Measurements from ENCODE around the gene ATG7. TPM values are rescaled to one million over a fixed set of nuclear protein-coding genes. Genes with fewer than 3 reads are reported as not detected.

The ATG7 gene
- total RNA-seq, 1 experiment from 2014 or later: 29.3 TPM

GRCh38 chr3:11479221-11479620 lies 207.0 kb downstream of the ATG7 start:
- H3K9ac ChIP-seq (ENCODE audit: low read length): no peak overlapping the region
- no TSS peak for BruUV-seq (replicated peaks)
- RAD21 ChIA-PET (ENCODE audit: low non-redundant PET in 1 of 2, low total read pairs in 2 of 2, uncharacterized antibody in 2 of 2, unreplicated experiment in 2 of 2): no interaction called here
- H3K4me2 ChIP-seq (ENCODE audit: low read length): no peak overlapping the region
- TF ChIP-seq TCF7L2 (IDR thresholded peaks at IDR 0.05; ENCODE audit: borderline replicate concordance, extremely low read depth, insufficient read depth, insufficient read length): no peak
- no peak for TF ChIP-seq POLR2A (IDR thresholded peaks at IDR 0.05; ENCODE audit: borderline replicate concordance, extremely low read depth, insufficient read depth, insufficient read length)
- no peak for TF ChIP-seq ZFX (IDR thresholded peaks at IDR 0.05)
- TF ChIP-seq FOSL1 (IDR thresholded peaks at IDR 0.05; ENCODE audit: low read depth): no peak
- TF ChIP-seq, protein P1, sequence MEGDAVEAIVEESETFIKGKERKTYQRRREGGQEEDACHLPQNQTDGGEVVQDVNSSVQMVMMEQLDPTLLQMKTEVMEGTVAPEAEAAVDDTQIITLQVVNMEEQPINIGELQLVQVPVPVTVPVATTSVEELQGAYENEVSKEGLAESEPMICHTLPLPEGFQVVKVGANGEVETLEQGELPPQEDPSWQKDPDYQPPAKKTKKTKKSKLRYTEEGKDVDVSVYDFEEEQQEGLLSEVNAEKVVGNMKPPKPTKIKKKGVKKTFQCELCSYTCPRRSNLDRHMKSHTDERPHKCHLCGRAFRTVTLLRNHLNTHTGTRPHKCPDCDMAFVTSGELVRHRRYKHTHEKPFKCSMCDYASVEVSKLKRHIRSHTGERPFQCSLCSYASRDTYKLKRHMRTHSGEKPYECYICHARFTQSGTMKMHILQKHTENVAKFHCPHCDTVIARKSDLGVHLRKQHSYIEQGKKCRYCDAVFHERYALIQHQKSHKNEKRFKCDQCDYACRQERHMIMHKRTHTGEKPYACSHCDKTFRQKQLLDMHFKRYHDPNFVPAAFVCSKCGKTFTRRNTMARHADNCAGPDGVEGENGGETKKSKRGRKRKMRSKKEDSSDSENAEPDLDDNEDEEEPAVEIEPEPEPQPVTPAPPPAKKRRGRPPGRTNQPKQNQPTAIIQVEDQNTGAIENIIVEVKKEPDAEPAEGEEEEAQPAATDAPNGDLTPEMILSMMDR (IDR thresholded peaks at IDR 0.05 in 2 of 3, conservative IDR thresholded peaks at IDR 0.05 in 1 of 3; ENCODE audit: borderline replicate concordance in 1 of 3, insufficient read depth in 1 of 3, low read depth in 2 of 3, low read length in 2 of 3): no peak
- TF ChIP-seq SIN3A (IDR thresholded peaks at IDR 0.05; ENCODE audit: low read depth): no peak
- TF ChIP-seq ZNF274 (IDR thresholded peaks at IDR 0.05; ENCODE audit: low read depth, low read length): no peak
- no peak for TF ChIP-seq ZBTB33 (IDR thresholded peaks at IDR 0.05; ENCODE audit: extremely low read depth, insufficient replicate concordance, low read length)
- TF ChIP-seq MAX (IDR thresholded peaks at IDR 0.05): no peak
- TF ChIP-seq EZH2 (IDR thresholded peaks at IDR 0.05): no peak
- no peak for TF ChIP-seq EZH2phosphoT487 (IDR thresholded peaks at IDR 0.05; ENCODE audit: borderline replicate concordance)
- TF ChIP-seq, protein P2, sequence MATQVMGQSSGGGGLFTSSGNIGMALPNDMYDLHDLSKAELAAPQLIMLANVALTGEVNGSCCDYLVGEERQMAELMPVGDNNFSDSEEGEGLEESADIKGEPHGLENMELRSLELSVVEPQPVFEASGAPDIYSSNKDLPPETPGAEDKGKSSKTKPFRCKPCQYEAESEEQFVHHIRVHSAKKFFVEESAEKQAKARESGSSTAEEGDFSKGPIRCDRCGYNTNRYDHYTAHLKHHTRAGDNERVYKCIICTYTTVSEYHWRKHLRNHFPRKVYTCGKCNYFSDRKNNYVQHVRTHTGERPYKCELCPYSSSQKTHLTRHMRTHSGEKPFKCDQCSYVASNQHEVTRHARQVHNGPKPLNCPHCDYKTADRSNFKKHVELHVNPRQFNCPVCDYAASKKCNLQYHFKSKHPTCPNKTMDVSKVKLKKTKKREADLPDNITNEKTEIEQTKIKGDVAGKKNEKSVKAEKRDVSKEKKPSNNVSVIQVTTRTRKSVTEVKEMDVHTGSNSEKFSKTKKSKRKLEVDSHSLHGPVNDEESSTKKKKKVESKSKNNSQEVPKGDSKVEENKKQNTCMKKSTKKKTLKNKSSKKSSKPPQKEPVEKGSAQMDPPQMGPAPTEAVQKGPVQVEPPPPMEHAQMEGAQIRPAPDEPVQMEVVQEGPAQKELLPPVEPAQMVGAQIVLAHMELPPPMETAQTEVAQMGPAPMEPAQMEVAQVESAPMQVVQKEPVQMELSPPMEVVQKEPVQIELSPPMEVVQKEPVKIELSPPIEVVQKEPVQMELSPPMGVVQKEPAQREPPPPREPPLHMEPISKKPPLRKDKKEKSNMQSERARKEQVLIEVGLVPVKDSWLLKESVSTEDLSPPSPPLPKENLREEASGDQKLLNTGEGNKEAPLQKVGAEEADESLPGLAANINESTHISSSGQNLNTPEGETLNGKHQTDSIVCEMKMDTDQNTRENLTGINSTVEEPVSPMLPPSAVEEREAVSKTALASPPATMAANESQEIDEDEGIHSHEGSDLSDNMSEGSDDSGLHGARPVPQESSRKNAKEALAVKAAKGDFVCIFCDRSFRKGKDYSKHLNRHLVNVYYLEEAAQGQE (IDR thresholded peaks at IDR 0.05; ENCODE audit: low read depth): no peak
- TF ChIP-seq JUND (IDR thresholded peaks at IDR 0.05): no peak
- no peak for TF ChIP-seq CEBPB (IDR thresholded peaks at IDR 0.05; ENCODE audit: low read depth)
- TF ChIP-seq CBX3 (IDR thresholded peaks at IDR 0.05; ENCODE audit: low read depth): no peak
- TF ChIP-seq SP1 (IDR thresholded peaks at IDR 0.05; ENCODE audit: low read depth): no peak
- no peak for TF ChIP-seq POLR2AphosphoS5 (IDR thresholded peaks at IDR 0.05; ENCODE audit: low read depth, low read length)
- no peak for TF ChIP-seq RAD21 (IDR thresholded peaks at IDR 0.05; ENCODE audit: low read depth)
- TF ChIP-seq EGR1 (IDR thresholded peaks at IDR 0.05; ENCODE audit: low read depth): no peak
- TF ChIP-seq, protein P3, sequence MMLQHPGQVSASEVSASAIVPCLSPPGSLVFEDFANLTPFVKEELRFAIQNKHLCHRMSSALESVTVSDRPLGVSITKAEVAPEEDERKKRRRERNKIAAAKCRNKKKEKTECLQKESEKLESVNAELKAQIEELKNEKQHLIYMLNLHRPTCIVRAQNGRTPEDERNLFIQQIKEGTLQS (IDR thresholded peaks at IDR 0.05): no peak
- DNase-seq (ENCODE audit: low read depth, low spot score) (no peak), ATAC-seq (no peak)
- intact Hi-C loops (cut with micrococcal nuclease): no loop called here
- no peaks in the 10 kb centered on the region for H3K27me3 ChIP-seq (ENCODE audit: insufficient read depth, low read length)
- H4K20me1 ChIP-seq (ENCODE audit: insufficient read depth): no peaks in the 10 kb centered on the region
- no peak overlapping the region for H3K27ac ChIP-seq (ENCODE audit: low read depth, low read length)
- peaks cover 5 to 6% of the 10 kb centered on the region in 2 experiments for H3K4me1 ChIP-seq (ENCODE audit: control insufficient read depth in 1 of 2, insufficient read depth in 2 of 2, low read length in 2 of 2)
- CTCF ChIA-PET: no interaction called here
- no peak overlapping the region for H2AFZ ChIP-seq (ENCODE audit: low read depth, low read length, poor library complexity, severe bottlenecking)
- no peaks in the 10 kb centered on the region for H3K9me3 ChIP-seq (ENCODE audit: control insufficient read depth in 1 of 2, insufficient read depth in 1 of 2, low read depth in 1 of 2, low read length in 2 of 2)
- H3K79me2 ChIP-seq (ENCODE audit: insufficient read depth, low read length): no peaks in the 10 kb centered on the region
- no peaks in the 10 kb centered on the region for H3K36me3 ChIP-seq (ENCODE audit: control insufficient read depth in 1 of 2, insufficient read depth in 2 of 2, low read length in 2 of 2)
- no peaks in the 10 kb centered on the region for H3K9me2 ChIP-seq (ENCODE audit: insufficient read depth)
- POLR2A ChIA-PET: no interaction called here
- H3K4me3 ChIP-seq (replicated peaks in 1 of 2; ENCODE audit: low read depth in 1 of 2, low read length in 2 of 2): no peak overlapping the region

Data from HCT116 (cell line).